CD4-positive, alpha-beta T cell treated with Interleukin-4 for 1 hour (primary cell): ENCODE results near the gene IFNAR2.
"Not testable (repeated sequence)": the region's sequence is repeated elsewhere in the genome, so short reads cannot be mapped to it uniquely, and the experiment has no call there.

Source experiments
- DNase-seq, 2 donors: peaks; one replicate each; pipeline ENCODE4 v3.0.0-alpha.2; 2020 to 2022

Gene IFNAR2

GRCh38 chr21:33217138-33217520 lies 12.6 kb upstream of the IFNAR2 start:
- DNase-seq, result no peak

GRCh38 chr21:33219300-33219699 lies 10.4 kb upstream of the IFNAR2 start:
- no peak for DNase-seq

DNA sequence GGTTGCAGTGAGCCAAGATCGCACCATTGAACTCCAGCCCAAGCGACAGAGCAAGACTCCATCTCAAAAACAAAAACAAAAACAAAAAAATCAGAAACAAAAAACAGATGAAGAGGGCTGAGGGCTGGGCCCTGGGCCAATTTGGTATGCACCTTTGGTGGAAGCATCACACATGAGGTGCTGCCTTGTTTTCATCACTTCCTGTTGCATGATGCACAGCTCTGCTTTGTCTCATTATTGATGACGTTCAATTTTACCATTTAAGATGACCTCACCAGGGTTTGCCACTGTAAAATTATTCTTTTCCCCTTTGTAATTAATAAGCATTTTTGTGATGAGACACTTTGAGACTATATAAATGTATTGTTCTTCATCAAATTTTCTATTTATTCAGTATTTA lies 9.8 kb upstream of the IFNAR2 start:
- DNase-seq, result peak in 1 of 2 donors; percentile 38

DNA sequence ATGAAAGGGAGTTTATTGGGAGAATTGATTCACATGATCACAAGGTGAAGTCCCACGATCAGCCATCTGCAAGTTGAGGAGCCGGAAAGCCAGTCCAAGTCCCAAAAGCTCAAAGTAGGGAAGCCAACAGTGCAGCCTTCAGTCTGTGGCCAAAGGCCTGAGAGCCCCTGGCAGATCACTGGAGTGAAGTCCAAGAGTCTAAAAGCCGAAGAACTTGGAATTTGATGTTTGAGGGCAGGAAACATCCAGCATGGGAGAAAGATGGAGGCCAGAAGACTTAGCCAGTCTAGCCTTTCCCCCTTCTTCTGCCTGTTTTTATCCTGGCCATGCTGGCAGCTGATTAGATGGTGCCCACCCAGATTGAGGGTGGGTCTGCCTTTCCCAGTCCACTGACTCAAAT lies 4.4 kb upstream of the IFNAR2 start:
- not testable (repeated sequence) for DNase-seq

DNA sequence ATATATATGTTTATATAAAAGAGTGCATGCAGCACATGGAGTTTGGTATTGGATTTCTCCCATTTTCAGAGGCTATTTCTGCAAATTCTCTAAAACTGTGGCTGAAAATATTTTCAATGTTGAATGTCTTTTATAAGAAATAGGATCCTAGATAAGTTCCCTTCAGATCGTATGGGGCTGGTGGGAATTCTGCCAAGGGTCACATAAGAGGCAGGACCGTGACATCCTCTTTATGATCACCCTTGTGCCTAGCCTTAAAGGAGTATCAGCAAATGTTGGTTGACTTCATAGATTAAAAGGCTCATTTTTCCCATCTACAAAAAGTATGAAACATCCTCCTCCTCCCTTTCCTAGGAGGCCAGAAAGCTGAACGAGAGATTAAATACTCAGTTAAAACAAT lies 1.3 kb upstream of the IFNAR2 start:
- DNase-seq, result no peak

- no peak for DNase-seq
Measured at GRCh38 chr21:33229099-33229783, 497 bp upstream of the IFNAR2 start.

DNA sequence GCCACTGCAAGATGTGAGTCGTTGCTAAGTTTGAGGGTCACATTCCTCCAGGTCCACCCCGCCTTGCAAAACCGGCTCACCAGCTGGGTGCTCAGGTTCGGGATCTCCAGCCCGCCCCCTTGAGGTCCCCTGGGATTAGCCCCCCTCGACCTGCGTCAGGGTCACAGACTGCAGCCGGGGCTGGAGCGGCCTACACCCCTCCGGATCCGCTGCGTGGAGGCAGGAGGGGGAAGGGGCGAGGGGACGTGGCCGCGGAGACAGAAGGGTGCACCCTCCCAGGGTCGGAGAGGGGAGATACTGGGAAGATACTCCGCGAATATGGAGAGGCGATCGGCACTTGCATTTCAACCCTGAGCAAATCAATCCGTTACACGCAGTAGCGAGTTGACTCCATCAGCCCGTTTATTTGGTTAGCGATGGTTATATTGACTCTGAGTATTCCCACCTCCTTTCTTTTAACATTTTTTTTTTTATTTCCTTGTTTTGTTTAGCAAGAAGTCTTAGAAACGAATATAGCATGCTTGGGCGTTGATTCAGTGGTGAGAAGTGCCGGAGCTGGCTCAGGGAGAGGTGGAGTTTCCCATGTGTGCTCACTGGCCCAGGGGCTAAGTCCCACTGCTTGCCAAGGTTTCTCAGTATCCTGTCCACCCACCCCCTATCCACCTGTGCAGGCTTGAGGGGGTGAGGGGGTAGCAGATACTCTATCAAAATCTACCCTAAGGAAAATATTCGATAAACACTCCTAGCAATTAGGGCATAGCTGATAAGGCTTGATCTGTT lies 997 bp downstream of the IFNAR2 start:
- peak; percentile 43 to 58 for DNase-seq

- peak in 1 of 2 donors; percentile 24 for DNase-seq
Measured at GRCh38 chr21:33231526-33231925, 1.8 kb downstream of the IFNAR2 start.

GRCh38 chr21:33232291-33233034 lies 2.7 kb downstream of the IFNAR2 start:
- no peak for DNase-seq

DNA sequence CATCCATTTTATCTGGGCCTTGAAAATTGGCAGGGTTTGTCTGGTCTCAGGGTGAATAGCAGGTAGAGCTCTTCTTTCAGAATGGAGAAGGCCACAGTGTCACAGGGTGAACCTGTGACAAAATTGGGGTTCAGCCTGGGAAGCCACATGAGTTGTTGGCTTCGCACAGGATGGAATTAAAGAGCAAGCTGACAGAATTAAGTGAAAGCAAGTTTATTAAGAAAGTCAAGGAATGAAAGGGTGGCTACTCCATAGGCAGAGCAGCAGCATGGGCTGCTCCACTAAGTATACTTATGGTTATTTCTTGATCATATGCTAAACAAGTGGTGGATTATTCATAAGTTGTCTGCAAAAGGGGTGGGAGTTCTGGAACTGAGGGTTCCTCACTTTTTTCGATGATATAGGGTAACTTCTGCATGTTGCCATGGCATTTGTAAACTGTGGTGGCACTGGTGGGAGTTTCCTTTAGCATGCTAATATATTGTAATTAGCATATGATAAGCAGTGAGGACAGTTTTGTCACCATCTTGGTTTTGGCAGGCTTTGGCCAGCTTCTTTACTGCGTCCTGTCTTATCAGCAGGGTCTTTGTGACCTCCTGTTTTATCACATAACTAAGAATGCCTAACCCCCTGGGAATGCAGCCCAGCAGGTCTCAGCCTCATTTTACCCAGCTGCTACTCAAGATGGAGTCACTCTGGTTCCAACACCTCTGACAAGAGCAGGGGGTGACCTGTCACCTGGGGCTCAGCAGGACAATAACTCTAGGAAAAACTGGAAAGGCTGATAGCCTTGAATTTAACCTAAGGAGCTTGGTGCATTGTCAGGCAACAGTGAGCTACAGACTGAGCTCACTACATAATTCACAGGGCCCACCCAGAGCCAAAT lies 5.1 kb downstream of the IFNAR2 start:
- no peak for DNase-seq

- DNase-seq, result no peak
Measured at GRCh38 chr21:33236013-33236686, 6.4 kb downstream of the IFNAR2 start.

DNA sequence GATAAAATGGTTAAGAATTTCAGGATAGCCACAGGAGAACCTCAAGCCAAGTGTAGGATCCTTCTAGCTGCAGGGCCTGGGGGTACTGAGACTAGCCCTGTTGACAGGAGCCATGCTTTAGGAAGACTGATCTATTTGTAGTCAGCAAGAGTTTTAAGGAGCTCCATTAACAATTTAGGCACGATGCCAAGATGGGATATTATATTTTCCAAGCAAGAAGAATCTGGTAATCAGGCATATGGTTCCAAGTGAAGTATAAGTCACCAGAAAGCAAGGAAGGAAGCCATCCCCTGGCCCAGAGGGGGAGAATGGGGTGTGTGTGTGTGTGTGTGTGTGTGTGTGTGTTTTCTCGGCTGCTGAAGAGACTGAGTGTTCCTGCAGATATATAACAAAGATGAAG lies 7.0 kb downstream of the IFNAR2 start:
- DNase-seq, result no peak

- no peak for DNase-seq
Measured at GRCh38 chr21:33237486-33237885, 7.7 kb downstream of the IFNAR2 start.

GRCh38 chr21:33238146-33238545 lies 8.4 kb downstream of the IFNAR2 start:
- DNase-seq, result no peak

DNA sequence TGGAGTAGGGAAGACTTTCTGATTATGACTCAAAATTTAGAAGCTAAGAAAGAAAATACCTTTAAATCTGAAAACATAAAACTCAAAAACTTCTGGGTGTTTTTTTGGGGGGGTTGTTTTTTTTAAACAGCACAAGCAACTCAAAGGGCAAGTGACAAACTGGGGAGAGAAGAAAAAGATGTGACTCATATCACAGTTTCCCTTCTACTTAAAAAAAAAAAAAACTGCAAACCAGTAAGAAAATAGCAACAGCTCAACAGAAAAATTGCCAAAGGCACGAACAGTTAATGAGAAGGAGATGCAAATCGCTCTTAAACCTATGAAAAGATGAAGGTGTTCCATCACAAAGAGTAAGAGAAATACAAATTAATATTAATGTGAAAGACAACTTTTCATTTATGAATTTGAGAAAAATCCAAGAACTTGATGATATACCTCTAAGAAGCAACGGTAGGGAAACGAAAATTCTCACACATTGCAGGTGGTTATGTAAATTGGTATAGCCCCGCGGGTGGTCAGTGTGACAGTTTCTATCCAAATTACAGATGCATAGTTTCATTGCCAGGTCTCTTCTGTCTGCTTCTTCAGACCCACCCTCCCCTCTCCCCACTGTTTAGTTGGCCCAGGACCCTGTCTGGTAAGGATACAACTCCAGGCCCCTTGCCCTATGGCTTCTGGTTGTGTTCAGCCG lies 9.0 kb downstream of the IFNAR2 start:
- peak in 1 of 2 donors; percentile 58 for DNase-seq

DNA sequence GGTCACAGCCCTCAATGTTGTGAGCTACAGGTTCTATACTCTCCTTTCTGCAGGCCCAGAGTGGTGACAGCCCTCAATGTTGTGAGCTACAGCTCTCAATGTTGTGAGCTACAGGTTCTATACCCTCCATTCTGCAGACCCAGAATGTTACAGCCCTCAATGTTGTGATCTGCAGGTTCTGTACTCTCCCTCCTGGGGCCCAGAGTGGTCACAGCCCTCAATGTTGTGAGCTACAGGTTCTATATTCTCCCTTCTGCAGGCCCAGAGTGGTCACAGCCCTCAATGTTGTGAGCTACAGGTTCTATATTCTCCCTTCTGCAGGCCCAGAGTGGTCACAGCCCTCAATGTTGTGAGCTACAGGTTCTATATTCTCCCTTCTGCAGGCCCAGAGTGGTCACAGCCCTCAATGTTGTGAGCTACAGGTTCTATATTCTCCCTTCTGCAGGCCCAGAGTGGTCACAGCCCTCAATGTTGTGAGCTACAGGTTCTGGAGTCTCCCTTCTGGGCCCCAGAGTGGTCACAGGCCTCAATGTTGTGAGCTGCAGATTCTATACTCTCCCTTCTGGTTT lies 9.9 kb downstream of the IFNAR2 start:
- DNase-seq, result not testable (repeated sequence)

GRCh38 chr21:33240404-33240803 lies 10.7 kb downstream of the IFNAR2 start:
- no peak for DNase-seq

DNA sequence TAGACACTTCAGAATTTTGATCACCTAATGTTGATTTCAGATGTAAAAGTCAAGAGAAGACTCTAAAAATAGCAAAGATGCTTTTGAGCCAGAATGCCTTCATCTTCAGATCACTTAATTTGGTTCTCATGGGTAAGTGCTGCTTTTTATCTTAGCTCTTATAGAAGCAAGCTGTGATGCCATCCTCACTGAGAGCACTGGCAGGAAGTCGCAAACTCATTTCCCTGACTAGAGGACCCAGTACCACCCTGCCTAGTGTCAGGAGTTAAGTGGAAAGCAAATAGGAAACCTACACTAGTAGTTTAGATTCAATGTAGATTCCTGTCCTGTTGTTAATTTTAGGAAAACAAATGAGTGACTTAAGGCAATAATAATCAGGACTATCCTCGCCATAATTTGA lies 12.1 kb downstream of the IFNAR2 start:
- peak in 1 of 2 donors; percentile 36 for DNase-seq

GRCh38 chr21:33242846-33243245 lies 13.1 kb downstream of the IFNAR2 start:
- not testable (repeated sequence) for DNase-seq

DNA sequence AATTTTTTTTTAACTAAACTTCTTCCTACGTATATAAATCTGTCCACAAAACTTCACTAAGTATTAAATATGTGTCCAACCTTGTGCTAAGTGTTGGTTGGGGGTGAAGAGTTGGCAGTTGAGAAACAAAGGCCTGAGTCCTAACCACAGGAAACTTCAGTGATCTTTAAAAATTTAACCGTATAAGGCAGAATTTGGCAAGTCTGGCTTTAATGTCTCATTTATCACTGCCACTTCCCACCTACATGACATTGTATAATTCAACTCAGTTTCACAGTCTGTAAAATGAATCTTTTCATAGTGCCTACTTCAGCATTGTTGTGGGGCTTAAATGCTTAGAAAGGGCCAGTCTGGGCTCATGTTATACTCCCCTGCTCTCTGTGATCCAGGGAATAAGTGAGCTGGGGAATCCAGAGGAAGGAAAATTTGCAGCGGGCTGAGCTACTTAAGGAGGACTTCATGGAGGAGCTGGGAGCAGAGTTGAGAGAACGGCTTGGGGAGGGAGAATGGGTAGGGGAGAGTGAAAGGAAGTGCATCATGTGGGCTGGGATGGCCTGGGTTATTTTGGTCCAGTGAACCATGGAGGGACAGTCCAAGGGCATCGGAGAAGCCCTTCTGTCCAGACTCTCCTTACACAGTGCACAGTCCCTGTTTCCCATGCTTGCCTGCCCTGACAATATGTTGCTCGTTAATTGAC lies 14.5 kb downstream of the IFNAR2 start:
- peak in 1 of 2 donors; percentile 42 for DNase-seq

GRCh38 chr21:33244779-33245105 lies 15.0 kb downstream of the IFNAR2 start:
- no peak for DNase-seq
